Neural cell (in vitro differentiated cells): ENCODE measurements around the gene HES4.

Source experiments
- EZH2 ChIP-seq: fragments of 200-600, 300-800 bp; shearing (Covaris generic), sonication (generic); IDR thresholded peaks from 2 replicates; pipeline ENCODE4 v1.6.1; 2014; ENCODE audit warnings: antibody characterized with exemption, low read length, borderline replicate concordance, mild to moderate bottlenecking; ENCODE audit not compliant: insufficient read depth, poor library complexity, severe bottlenecking
- MXI1 ChIP-seq: fragments of 450-650 bp; conservative IDR thresholded peaks from 2 replicates; pipeline ENCODE4 v1.6.1; 2014; ENCODE audit warnings: antibody characterized with exemption, mild to moderate bottlenecking; ENCODE audit not compliant: poor library complexity, severe bottlenecking
- POLR2AphosphoS5 ChIP-seq: IDR thresholded peaks from 2 replicates; pipeline ENCODE4 v1.6.1; 2012
- RAD21 ChIP-seq: fragments of 450-650 bp; conservative IDR thresholded peaks from 2 replicates; pipeline ENCODE4 v1.6.1; 2014; ENCODE audit warnings: antibody characterized with exemption, mild to moderate bottlenecking, moderate library complexity
- TF ChIP-seq, protein P1 (sequence below): fragments of 450-650 bp; IDR thresholded peaks from 2 replicates; pipeline ENCODE4 v1.5.1; 2014; ENCODE audit warnings: antibody characterized with exemption, mild to moderate bottlenecking, moderate library complexity; ENCODE audit not compliant: poor library complexity, severe bottlenecking

GRCh38 chr1:1037366-1038327 lies 37.8 kb upstream of the HES4 start:
- TF ChIP-seq, protein P1, sequence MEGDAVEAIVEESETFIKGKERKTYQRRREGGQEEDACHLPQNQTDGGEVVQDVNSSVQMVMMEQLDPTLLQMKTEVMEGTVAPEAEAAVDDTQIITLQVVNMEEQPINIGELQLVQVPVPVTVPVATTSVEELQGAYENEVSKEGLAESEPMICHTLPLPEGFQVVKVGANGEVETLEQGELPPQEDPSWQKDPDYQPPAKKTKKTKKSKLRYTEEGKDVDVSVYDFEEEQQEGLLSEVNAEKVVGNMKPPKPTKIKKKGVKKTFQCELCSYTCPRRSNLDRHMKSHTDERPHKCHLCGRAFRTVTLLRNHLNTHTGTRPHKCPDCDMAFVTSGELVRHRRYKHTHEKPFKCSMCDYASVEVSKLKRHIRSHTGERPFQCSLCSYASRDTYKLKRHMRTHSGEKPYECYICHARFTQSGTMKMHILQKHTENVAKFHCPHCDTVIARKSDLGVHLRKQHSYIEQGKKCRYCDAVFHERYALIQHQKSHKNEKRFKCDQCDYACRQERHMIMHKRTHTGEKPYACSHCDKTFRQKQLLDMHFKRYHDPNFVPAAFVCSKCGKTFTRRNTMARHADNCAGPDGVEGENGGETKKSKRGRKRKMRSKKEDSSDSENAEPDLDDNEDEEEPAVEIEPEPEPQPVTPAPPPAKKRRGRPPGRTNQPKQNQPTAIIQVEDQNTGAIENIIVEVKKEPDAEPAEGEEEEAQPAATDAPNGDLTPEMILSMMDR = no peak
- TF ChIP-seq POLR2AphosphoS5 = no peak
- TF ChIP-seq RAD21 = no peak
- no peak for TF ChIP-seq MXI1
- no peak for TF ChIP-seq EZH2
